Mucosa of rectum (tissue), 2 donors: ENCODE results near the gene LYRM4.

Experiments
- H3K27ac ChIP-seq, 2 donors: one replicate each; pipeline ENCODE4 v1.7.0; 2013; ENCODE audit warnings: inconsistent platforms in 2 of 2, low read depth in 2 of 2, low read length in 2 of 2
- H3K27me3 ChIP-seq, 2 donors: one replicate each; pipeline ENCODE4 v1.7.0; 2013; ENCODE audit warnings: low read length in 2 of 2; ENCODE audit not compliant: control insufficient read depth in 2 of 2, insufficient read depth in 2 of 2
- H3K36me3 ChIP-seq, 2 donors: one replicate each; pipeline ENCODE4 v1.7.0; 2013; ENCODE audit warnings: low read length in 2 of 2; ENCODE audit not compliant: control insufficient read depth in 2 of 2, insufficient read depth in 2 of 2
- H3K4me1 ChIP-seq, 2 donors: one replicate each; pipeline ENCODE4 v1.7.0; 2013; ENCODE audit warnings: low read length in 2 of 2, mild to moderate bottlenecking in 1 of 2; ENCODE audit not compliant: control insufficient read depth in 2 of 2, insufficient read depth in 2 of 2
- H3K4me3 ChIP-seq, 2 donors: one replicate each; pipeline ENCODE4 v1.7.0; 2013; ENCODE audit warnings: low read length in 2 of 2
- H3K9ac ChIP-seq, 2 donors: one replicate each; pipeline ENCODE4 v1.7.0; 2013; ENCODE audit warnings: low read length in 2 of 2, low read depth in 1 of 2, mild to moderate bottlenecking in 1 of 2
- H3K9me3 ChIP-seq, 2 donors: one replicate each; pipeline ENCODE4 v1.7.0; 2013; ENCODE audit warnings: low read length in 2 of 2; ENCODE audit not compliant: control insufficient read depth in 2 of 2
- donor health status: healthy.
- donor health status: Normal muscosa, but diverticular disease.

Gene LYRM4

DNA sequence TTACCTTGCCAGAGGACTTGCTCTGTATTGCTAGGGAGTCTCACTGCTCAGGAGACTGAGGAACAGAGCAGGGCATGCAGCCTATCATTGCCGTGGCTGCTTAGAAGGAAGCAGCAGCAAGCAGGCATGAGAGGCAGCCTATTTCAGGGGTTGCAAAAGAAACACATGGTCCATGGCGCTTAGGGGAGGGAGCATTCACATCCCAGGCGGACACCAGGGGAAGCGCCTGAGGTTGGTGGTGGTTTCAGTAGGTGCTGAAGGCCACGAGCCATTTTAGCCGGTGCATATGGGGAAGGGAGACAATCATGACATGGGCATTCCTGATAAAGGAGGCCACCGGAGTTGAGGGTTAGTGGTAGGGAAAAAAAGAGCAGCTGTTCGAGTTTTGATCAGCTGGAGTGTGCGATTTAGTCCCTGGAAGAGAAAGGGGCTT is 21.5 kb upstream of the LYRM4 start:
- H3K4me3 ChIP-seq: no peak overlapping the region
- no peak overlapping the region for H3K27ac ChIP-seq
- no peaks in the 10 kb centered on the region for H3K9me3 ChIP-seq
- H3K27me3 ChIP-seq: no peaks in the 10 kb centered on the region
- no peaks in the 10 kb centered on the region for H3K36me3 ChIP-seq
- H3K4me1 ChIP-seq: no peaks in the 10 kb centered on the region
- no peak overlapping the region for H3K9ac ChIP-seq

- Histone ChIP-seq H3K4me1 (no peaks in the 10 kb centered on the region), H3K9ac (no peak overlapping the region), H3K27me3 (no peaks in the 10 kb centered on the region), H3K9me3 (no peaks in the 10 kb centered on the region), H3K27ac (no peak overlapping the region), H3K4me3 (no peak overlapping the region), H3K36me3 (no peaks in the 10 kb centered on the region)
Measured at GRCh38 chr6:5280920-5281319, 20.2 kb upstream of the LYRM4 start.

- Histone ChIP-seq H3K9ac (no peak overlapping the region), H3K27ac (no peak overlapping the region), H3K9me3 (no peaks in the 10 kb centered on the region), H3K36me3 (no peaks in the 10 kb centered on the region), H3K27me3 (no peaks in the 10 kb centered on the region), H3K4me3 (no peak overlapping the region), H3K4me1 (no peaks in the 10 kb centered on the region)
Measured at GRCh38 chr6:5279891-5280338, 19.2 kb upstream of the LYRM4 start.

GRCh38 chr6:5278565-5279120 is 17.9 kb upstream of the LYRM4 start:
- H3K9me3 ChIP-seq: no peaks in the 10 kb centered on the region
- H3K27me3 ChIP-seq: no peaks in the 10 kb centered on the region
- H3K36me3 ChIP-seq: no peaks in the 10 kb centered on the region
- no peak overlapping the region for H3K27ac ChIP-seq
- no peak overlapping the region for H3K4me3 ChIP-seq
- no peaks in the 10 kb centered on the region for H3K4me1 ChIP-seq
- H3K9ac ChIP-seq: no peak overlapping the region

- no peak overlapping the region for H3K27ac ChIP-seq
- no peak overlapping the region for H3K9ac ChIP-seq
- no peaks in the 10 kb centered on the region for H3K36me3 ChIP-seq
- no peaks in the 10 kb centered on the region for H3K4me1 ChIP-seq
- H3K27me3 ChIP-seq: no peaks in the 10 kb centered on the region
- H3K9me3 ChIP-seq: no peaks in the 10 kb centered on the region
- no peak overlapping the region for H3K4me3 ChIP-seq
Measured at GRCh38 chr6:5278047-5278446, 17.3 kb upstream of the LYRM4 start.

DNA sequence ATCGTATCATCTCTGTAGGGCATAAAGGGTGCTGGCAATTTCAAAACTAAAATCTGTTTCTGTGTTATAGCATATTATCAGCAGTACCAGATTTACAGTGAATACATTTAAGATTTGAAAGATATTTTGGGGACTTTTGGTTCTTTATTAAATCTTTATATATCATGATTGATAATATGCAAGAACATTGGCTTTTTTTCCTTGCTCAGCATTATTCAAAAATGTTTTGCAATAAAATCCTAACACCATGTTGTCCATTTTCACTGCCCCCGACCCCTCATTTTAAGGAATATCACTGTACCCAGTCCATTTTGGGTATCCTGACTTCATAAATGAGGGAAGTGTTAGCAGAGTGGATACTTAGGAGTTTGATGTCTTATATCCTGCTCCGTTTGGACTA is 16.8 kb upstream of the LYRM4 start:
- no peaks in the 10 kb centered on the region for H3K36me3 ChIP-seq
- no peaks in the 10 kb centered on the region for H3K4me1 ChIP-seq
- H3K4me3 ChIP-seq: no peak overlapping the region
- no peaks in the 10 kb centered on the region for H3K27me3 ChIP-seq
- H3K9me3 ChIP-seq: no peaks in the 10 kb centered on the region
- no peak overlapping the region for H3K9ac ChIP-seq
- no peak overlapping the region for H3K27ac ChIP-seq

DNA sequence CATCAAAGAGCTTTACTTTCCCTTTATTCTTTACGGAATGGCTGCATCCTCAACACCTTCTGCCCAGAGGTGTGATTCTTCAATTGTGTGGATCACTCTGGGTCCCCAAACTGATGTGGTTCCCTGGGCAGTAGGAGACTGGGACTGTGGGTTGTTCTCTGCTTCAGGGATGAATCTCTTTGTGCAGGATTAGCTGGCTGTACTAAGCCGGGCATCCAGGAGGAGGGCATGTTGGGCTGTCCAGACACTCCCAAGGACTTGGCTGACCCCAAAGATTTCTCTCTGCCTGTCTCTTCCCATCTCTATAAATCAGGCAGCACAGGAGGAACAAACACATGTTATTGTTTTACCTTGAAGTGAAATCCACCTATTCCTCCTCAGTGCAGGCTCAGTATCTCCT is 15.8 kb upstream of the LYRM4 start:
- no peaks in the 10 kb centered on the region for H3K27me3 ChIP-seq
- H3K36me3 ChIP-seq: peaks cover 0 to 2% of the 10 kb centered on the region in 2 donors
- H3K4me3 ChIP-seq: no peak overlapping the region
- H3K9ac ChIP-seq: no peak overlapping the region
- H3K4me1 ChIP-seq: no peaks in the 10 kb centered on the region
- H3K27ac ChIP-seq: no peak overlapping the region
- no peaks in the 10 kb centered on the region for H3K9me3 ChIP-seq

DNA sequence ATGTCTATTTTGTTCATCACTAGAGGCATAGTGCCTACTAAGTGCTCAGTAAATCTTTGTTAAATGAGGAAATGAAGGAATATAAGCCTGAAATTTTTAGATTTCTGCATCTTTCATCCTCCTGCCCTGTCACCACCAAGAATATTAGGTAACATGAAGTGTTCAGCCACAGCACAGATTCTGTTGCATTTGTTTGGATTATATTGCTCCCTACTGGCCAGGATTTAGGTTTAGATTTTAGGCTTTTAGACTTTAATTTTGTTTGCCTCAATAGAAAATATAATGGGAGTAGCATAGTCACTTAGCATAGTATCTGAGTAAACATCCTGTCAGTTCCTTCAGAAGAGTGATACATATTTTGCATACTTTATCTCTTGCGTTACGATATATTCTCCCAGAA is 14.7 kb upstream of the LYRM4 start:
- no peak overlapping the region for H3K27ac ChIP-seq
- H3K4me3 ChIP-seq: no peak overlapping the region
- H3K9ac ChIP-seq: no peak overlapping the region
- H3K36me3 ChIP-seq: peaks cover 0 to 2% of the 10 kb centered on the region in 2 donors
- no peaks in the 10 kb centered on the region for H3K9me3 ChIP-seq
- H3K27me3 ChIP-seq: no peaks in the 10 kb centered on the region
- H3K4me1 ChIP-seq: no peaks in the 10 kb centered on the region

DNA sequence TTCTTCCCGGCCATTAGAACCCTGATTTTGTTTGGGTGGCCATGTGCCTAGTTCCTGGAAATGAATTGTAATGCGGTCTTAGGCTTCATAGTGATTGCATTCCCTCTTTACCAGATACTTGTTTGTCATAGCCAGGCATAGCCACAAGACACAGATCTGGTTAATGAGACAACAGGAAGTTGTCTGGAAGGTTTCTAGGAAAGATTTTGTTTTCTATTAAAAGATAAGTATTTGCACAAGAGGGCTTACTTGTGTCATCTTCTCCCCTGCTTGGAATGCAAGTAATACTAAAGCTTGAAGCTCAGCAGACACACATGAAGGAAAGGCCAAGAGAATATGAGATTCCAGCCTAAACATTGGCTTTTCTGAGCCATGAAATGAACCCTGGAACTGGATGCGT is 13.5 kb upstream of the LYRM4 start:
- H3K4me3 ChIP-seq: no peak overlapping the region
- no peak overlapping the region for H3K9ac ChIP-seq
- no peaks in the 10 kb centered on the region for H3K9me3 ChIP-seq
- no peak overlapping the region for H3K27ac ChIP-seq
- no peaks in the 10 kb centered on the region for H3K27me3 ChIP-seq
- peaks cover 0 to 2% of the 10 kb centered on the region in 2 donors for H3K36me3 ChIP-seq
- no peaks in the 10 kb centered on the region for H3K4me1 ChIP-seq

DNA sequence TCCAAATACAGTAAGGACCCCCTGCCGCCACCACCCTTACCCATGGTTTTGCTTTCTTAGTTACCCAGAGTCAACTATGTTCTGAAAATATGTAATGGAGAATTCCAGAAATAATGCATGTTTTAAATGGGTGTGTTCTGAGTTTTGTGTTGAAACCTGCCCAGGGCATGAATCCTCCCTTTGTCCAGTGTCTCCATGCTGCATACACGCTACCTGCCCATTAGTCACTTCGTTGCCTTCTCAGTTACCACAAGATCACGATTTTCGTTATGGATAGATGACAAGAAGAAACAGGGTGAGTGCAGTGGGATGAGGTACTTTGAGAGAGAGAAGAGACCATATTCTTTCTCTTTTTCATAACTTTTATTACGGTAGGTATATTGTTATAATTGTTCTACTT is 11.2 kb upstream of the LYRM4 start:
- Histone ChIP-seq H3K9me3 (no peaks in the 10 kb centered on the region), H3K36me3 (peaks cover 0 to 2% of the 10 kb centered on the region in 2 donors), H3K4me1 (no peaks in the 10 kb centered on the region)

More for the DNA sequence above, 11.2 kb upstream of the LYRM4 start:
- Histone ChIP-seq H3K9ac (no peak overlapping the region), H3K4me3 (no peak overlapping the region), H3K27ac (no peak overlapping the region), H3K27me3 (no peaks in the 10 kb centered on the region)
